Measurements from ENCODE around the gene CDKL5. TPM values are rescaled to one million over a fixed set of nuclear protein-coding genes. Genes with fewer than 3 reads are reported as not detected.

Gene CDKL5
- total and polyA plus RNA-seq, 4 donors = 10.6 to 27.7 (median 15.3) TPM

DNA sequence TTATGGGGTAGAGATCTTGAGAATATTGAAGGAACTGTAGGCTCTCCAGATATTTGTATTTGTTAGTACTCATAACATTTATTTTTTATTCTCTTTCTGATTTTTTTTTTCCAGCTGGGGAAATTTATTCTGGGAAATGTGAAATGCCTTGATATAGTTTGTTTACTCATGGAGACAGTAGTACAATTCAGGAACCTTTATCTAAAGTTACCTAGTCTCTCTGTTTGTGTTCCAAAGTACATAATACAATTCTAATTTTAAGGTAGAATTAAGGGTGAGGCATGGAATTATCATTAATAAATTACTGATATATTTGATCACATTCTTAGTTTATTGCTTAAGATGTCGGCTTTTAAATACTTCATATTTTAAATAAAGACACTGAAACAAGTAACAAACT is 132.5 kb downstream of the CDKL5 start:
- H3K27ac ChIP-seq (ENCODE audit: low read depth, low read length) = no peak overlapping the region
- H3K9me3 ChIP-seq (ENCODE audit: control insufficient read depth, insufficient read depth, low read length) = no peaks in the 10 kb centered on the region
- no peaks in the 10 kb centered on the region for H3K27me3 ChIP-seq (ENCODE audit: control insufficient read depth, insufficient read depth, low read length)
- H3K36me3 ChIP-seq (ENCODE audit: control insufficient read depth, insufficient read depth, low read length) = no peaks in the 10 kb centered on the region
- DNase-seq (ENCODE audit: low read depth in 4 of 6, low spot score in 6 of 6) = no peak
- no peaks in the 10 kb centered on the region for H3K4me1 ChIP-seq (ENCODE audit: control insufficient read depth, insufficient read depth, low read length)
- WGBS (ENCODE audit: insufficient coverage) = no CpG with 5 or more reads among the region's 1 CpG
- H3K4me3 ChIP-seq (ENCODE audit: low read depth, low read length) = no peak overlapping the region

DNA sequence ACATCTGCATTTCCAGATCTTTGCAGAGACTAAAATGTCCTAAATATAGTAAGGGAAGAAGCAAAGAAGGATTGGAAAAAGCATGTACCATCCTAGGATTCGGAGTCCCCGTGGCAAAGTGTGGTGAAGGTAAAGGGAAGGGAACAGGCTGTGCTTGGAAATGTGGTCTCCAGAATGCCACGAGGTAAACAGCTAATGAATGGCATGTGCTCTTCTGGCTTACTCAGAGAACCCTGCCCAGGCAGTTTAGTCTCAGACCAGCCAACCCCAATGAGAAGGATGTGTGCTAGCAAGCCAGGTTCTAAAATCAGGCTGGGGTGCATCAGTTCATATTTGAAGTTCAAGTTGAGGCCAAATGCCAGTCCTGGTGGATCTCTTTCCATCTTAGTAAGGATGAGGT is 133.4 kb downstream of the CDKL5 start:
- no peaks in the 10 kb centered on the region for H3K27me3 ChIP-seq (ENCODE audit: control insufficient read depth, insufficient read depth, low read length)
- no peak overlapping the region for H3K4me3 ChIP-seq (ENCODE audit: low read depth, low read length)
- H3K9me3 ChIP-seq (ENCODE audit: control insufficient read depth, insufficient read depth, low read length) = no peaks in the 10 kb centered on the region
- H3K36me3 ChIP-seq (ENCODE audit: control insufficient read depth, insufficient read depth, low read length) = no peaks in the 10 kb centered on the region
- no peaks in the 10 kb centered on the region for H3K4me1 ChIP-seq (ENCODE audit: control insufficient read depth, insufficient read depth, low read length)
- H3K27ac ChIP-seq (ENCODE audit: low read depth, low read length) = no peak overlapping the region
- DNase-seq (ENCODE audit: low read depth in 4 of 6, low spot score in 6 of 6) = no peak
- 72% methylated on average over 3 of the region's 3 CpGs for WGBS (ENCODE audit: insufficient coverage)

- H3K27me3 ChIP-seq (ENCODE audit: control insufficient read depth, insufficient read depth, low read length) = no peaks in the 10 kb centered on the region
- H3K4me3 ChIP-seq (ENCODE audit: low read depth, low read length) = no peak overlapping the region
- H3K36me3 ChIP-seq (ENCODE audit: control insufficient read depth, insufficient read depth, low read length) = no peaks in the 10 kb centered on the region
- no CpG with 5 or more reads among the region's 1 CpG for WGBS (ENCODE audit: insufficient coverage)
- no peaks in the 10 kb centered on the region for H3K4me1 ChIP-seq (ENCODE audit: control insufficient read depth, insufficient read depth, low read length)
- no peaks in the 10 kb centered on the region for H3K9me3 ChIP-seq (ENCODE audit: control insufficient read depth, insufficient read depth, low read length)
- no peak for DNase-seq (ENCODE audit: low read depth in 4 of 6, low spot score in 6 of 6)
- H3K27ac ChIP-seq (ENCODE audit: low read depth, low read length) = no peak overlapping the region
Measured at GRCh38 chrX:18561020-18561419, 135.6 kb downstream of the CDKL5 start.

DNA sequence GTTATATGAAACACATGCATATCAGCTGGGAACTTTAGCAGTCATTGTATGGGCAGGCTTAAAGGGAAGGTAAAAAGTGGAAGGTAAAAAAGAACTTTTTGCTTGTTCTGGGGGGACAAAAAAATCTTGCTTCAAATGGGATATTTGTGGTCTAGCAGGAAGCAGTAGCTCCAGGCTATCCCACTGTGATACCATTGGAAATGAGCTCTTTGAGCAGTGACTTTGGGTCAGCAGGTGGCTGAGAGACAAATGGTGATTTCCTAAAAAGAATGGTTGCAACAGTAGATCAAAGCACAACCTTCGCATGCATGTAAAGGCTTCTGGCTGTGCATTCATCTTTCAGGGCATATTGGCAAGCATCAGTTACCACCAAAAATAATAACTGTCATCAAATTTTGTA is 140.3 kb downstream of the CDKL5 start:
- WGBS (ENCODE audit: insufficient coverage) = 43% methylated on average over 1 of the region's 1 CpG
- H3K36me3 ChIP-seq (ENCODE audit: control insufficient read depth, insufficient read depth, low read length) = no peaks in the 10 kb centered on the region
- no peak overlapping the region for H3K27ac ChIP-seq (ENCODE audit: low read depth, low read length)
- H3K4me1 ChIP-seq (ENCODE audit: control insufficient read depth, insufficient read depth, low read length) = no peaks in the 10 kb centered on the region
- peak in 1 of 6 donors; percentile 2 for DNase-seq (ENCODE audit: low read depth in 4 of 6, low spot score in 6 of 6)
- no peak overlapping the region for H3K4me3 ChIP-seq (ENCODE audit: low read depth, low read length)
- H3K27me3 ChIP-seq (ENCODE audit: control insufficient read depth, insufficient read depth, low read length) = no peaks in the 10 kb centered on the region
- no peaks in the 10 kb centered on the region for H3K9me3 ChIP-seq (ENCODE audit: control insufficient read depth, insufficient read depth, low read length)

DNA sequence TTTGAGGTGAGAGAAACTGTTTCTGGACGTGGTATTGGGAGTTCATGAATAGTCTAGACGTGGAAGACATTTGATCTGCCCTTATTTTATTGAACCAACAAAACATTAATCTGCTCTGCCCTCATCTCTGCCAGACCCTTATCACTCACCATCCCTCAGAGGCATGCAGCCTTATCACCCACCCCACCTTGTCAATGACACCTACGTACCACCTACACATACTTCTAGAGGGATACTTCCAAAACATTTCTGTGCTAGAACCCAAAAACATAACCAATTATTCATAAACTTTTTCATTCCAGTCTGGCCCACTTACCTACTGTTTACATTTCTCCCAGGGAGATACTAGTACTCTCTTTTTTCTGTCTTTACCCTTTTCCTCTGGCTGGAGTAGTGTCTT is 141.3 kb downstream of the CDKL5 start:
- no peaks in the 10 kb centered on the region for H3K4me1 ChIP-seq (ENCODE audit: control insufficient read depth, insufficient read depth, low read length)
- no peaks in the 10 kb centered on the region for H3K27me3 ChIP-seq (ENCODE audit: control insufficient read depth, insufficient read depth, low read length)
- 93% methylated on average over 1 of the region's 3 CpGs for WGBS (ENCODE audit: insufficient coverage)
- DNase-seq (ENCODE audit: low read depth in 4 of 6, low spot score in 6 of 6) = no peak
- H3K9me3 ChIP-seq (ENCODE audit: control insufficient read depth, insufficient read depth, low read length) = no peaks in the 10 kb centered on the region
- H3K27ac ChIP-seq (ENCODE audit: low read depth, low read length) = no peak overlapping the region
- no peaks in the 10 kb centered on the region for H3K36me3 ChIP-seq (ENCODE audit: control insufficient read depth, insufficient read depth, low read length)
- no peak overlapping the region for H3K4me3 ChIP-seq (ENCODE audit: low read depth, low read length)

- DNase-seq (ENCODE audit: low read depth in 4 of 6, low spot score in 6 of 6) = no peak
- Histone ChIP-seq H3K9me3 (ENCODE audit: control insufficient read depth, insufficient read depth, low read length) (no peaks in the 10 kb centered on the region), H3K4me1 (ENCODE audit: control insufficient read depth, insufficient read depth, low read length) (no peaks in the 10 kb centered on the region), H3K4me3 (ENCODE audit: low read depth, low read length) (no peak overlapping the region), H3K27me3 (ENCODE audit: control insufficient read depth, insufficient read depth, low read length) (peaks cover 2% of the 10 kb centered on the region), H3K36me3 (ENCODE audit: control insufficient read depth, insufficient read depth, low read length) (no peaks in the 10 kb centered on the region), H3K27ac (ENCODE audit: low read depth, low read length) (no peak overlapping the region)
- no CpG with 5 or more reads among the region's 3 CpGs for WGBS (ENCODE audit: insufficient coverage)
Measured at GRCh38 chrX:18573556-18573955, 148.1 kb downstream of the CDKL5 start.

- no peak overlapping the region for H3K4me3 ChIP-seq (ENCODE audit: low read depth, low read length)
- DNase-seq (ENCODE audit: low read depth in 4 of 6, low spot score in 6 of 6) = peak in 1 of 6 donors; percentile 14
- no peaks in the 10 kb centered on the region for H3K4me1 ChIP-seq (ENCODE audit: control insufficient read depth, insufficient read depth, low read length)
- 63% methylated on average over 1 of the region's 3 CpGs for WGBS (ENCODE audit: insufficient coverage)
- no peaks in the 10 kb centered on the region for H3K9me3 ChIP-seq (ENCODE audit: control insufficient read depth, insufficient read depth, low read length)
- no peaks in the 10 kb centered on the region for H3K36me3 ChIP-seq (ENCODE audit: control insufficient read depth, insufficient read depth, low read length)
- peaks cover 2% of the 10 kb centered on the region for H3K27me3 ChIP-seq (ENCODE audit: control insufficient read depth, insufficient read depth, low read length)
- no peak overlapping the region for H3K27ac ChIP-seq (ENCODE audit: low read depth, low read length)
Measured at GRCh38 chrX:18574591-18574990, 149.2 kb downstream of the CDKL5 start.

DNA sequence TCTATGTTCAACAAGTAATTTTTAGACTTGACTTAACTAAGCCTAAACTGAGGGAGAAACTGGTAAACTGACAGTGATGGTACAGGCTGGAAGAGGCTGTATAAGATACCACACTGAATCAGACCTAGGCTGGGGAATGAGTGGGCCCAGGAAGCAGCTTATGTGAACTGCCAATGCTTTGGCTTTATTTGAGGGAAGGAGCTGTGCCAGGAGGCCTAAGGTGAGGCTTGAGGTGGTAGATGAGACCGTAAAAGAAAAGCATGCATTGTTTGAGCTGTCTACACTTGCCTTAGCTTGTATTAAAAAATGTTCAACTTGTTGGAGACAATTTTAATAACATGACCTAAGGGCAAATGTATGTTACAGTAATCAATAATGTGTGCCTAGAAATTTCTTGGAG is 150.3 kb downstream of the CDKL5 start:
- no peak for DNase-seq (ENCODE audit: low read depth in 4 of 6, low spot score in 6 of 6)
- Histone ChIP-seq H3K27me3 (ENCODE audit: control insufficient read depth, insufficient read depth, low read length) (peaks cover 2% of the 10 kb centered on the region), H3K36me3 (ENCODE audit: control insufficient read depth, insufficient read depth, low read length) (no peaks in the 10 kb centered on the region), H3K4me1 (ENCODE audit: control insufficient read depth, insufficient read depth, low read length) (no peaks in the 10 kb centered on the region), H3K27ac (ENCODE audit: low read depth, low read length) (no peak overlapping the region), H3K4me3 (ENCODE audit: low read depth, low read length) (no peak overlapping the region), H3K9me3 (ENCODE audit: control insufficient read depth, insufficient read depth, low read length) (no peaks in the 10 kb centered on the region)
- WGBS (ENCODE audit: insufficient coverage) = no CpG with 5 or more reads among the region's 1 CpG

GRCh38 chrX:18577400-18577799 is 152.0 kb downstream of the CDKL5 start:
- Histone ChIP-seq H3K4me3 (ENCODE audit: low read depth, low read length) (no peak overlapping the region), H3K27me3 (ENCODE audit: control insufficient read depth, insufficient read depth, low read length) (peaks cover 1% of the 10 kb centered on the region), H3K27ac (ENCODE audit: low read depth, low read length) (no peak overlapping the region), H3K9me3 (ENCODE audit: control insufficient read depth, insufficient read depth, low read length) (no peaks in the 10 kb centered on the region), H3K36me3 (ENCODE audit: control insufficient read depth, insufficient read depth, low read length) (no peaks in the 10 kb centered on the region), H3K4me1 (ENCODE audit: control insufficient read depth, insufficient read depth, low read length) (no peaks in the 10 kb centered on the region)
- DNase-seq (ENCODE audit: low read depth in 4 of 6, low spot score in 6 of 6) = no peak
- 91% methylated on average over 3 of the region's 4 CpGs for WGBS (ENCODE audit: insufficient coverage)

DNA sequence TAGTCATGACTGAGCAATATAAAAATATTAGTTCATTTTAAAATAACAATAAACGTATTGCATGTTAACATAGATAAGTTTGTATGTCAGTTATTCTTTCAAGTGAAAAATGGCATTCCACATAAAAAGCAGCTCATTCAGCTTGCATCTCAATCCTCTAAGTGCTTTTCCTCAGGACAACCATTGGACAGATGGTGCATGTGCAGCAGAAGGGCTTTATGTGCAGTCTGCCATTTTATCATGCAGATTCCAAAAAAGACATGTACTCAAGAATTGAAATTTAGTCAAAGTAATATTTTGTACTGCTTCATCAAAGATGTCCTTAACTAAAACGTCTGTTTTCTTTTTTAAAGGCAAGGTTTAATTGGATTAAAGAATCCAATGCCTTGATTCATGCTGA is 153.1 kb downstream of the CDKL5 start:
- Histone ChIP-seq H3K4me1 (ENCODE audit: control insufficient read depth, insufficient read depth, low read length) (no peaks in the 10 kb centered on the region), H3K27me3 (ENCODE audit: control insufficient read depth, insufficient read depth, low read length) (no peaks in the 10 kb centered on the region)
- peak in 2 of 6 donors; percentile 62 to 70 for DNase-seq (ENCODE audit: low read depth in 4 of 6, low spot score in 6 of 6)

More for the DNA sequence above, 153.1 kb downstream of the CDKL5 start:
- Histone ChIP-seq H3K27ac (ENCODE audit: low read depth, low read length) (no peak overlapping the region), H3K4me3 (ENCODE audit: low read depth, low read length) (no peak overlapping the region), H3K9me3 (ENCODE audit: control insufficient read depth, insufficient read depth, low read length) (no peaks in the 10 kb centered on the region), H3K36me3 (ENCODE audit: control insufficient read depth, insufficient read depth, low read length) (no peaks in the 10 kb centered on the region)
- no CpG with 5 or more reads among the region's 2 CpGs for WGBS (ENCODE audit: insufficient coverage)
